B cell (primary cell): ENCODE measurements around the gene BIVM. TPM values are rescaled to one million over a fixed set of nuclear protein-coding genes. Genes with fewer than 3 reads are reported as not detected.

Experiments used
- ATAC-seq: fragments of 200-7000 bp; cut with Tn5 transposase; one replicate; pipeline ENCODE4 v1.10.0; 2021; ENCODE audit warnings: low read depth, mild to moderate bottlenecking, moderate number of reproducible peaks, moderate library complexity
- CTCF ChIA-PET: fragments of 350-600 bp; sonication (Branson Sonifier 250); formaldehyde crosslinking; loops from one replicate; lab custom pipeline; 2021; ENCODE audit warnings: antibody characterized with exemption, inconsistent platforms; lab: Charles Lee
- POLR2A ChIA-PET: fragments of 350-600 bp; sonication (Branson Sonifier 250); formaldehyde crosslinking; loops from one replicate; lab custom pipeline; 2021; ENCODE audit warnings: antibody characterized with exemption; lab: Charles Lee
- DNase-seq: peaks from one replicate; pipeline ENCODE4 v3.0.0; 2013
- H2AFZ ChIP-seq: 2 replicates; pipeline ENCODE4 v1.6.1; 2012; ENCODE audit warnings: mild to moderate bottlenecking, low read depth, low read length; ENCODE audit not compliant: insufficient read depth, poor library complexity, severe bottlenecking
- H3K27ac ChIP-seq, 2 donors: 1 replicate in 1 of 2; 2 replicates in 1 of 2; pipeline ENCODE4 v1.5.1; 2012 to 2013; ENCODE audit warnings: low read length in 2 of 2, mild to moderate bottlenecking in 2 of 2, moderate library complexity in 1 of 2
- H3K27me3 ChIP-seq, 4 experiments: fragments of 200-600 bp in 1 of 4; sonication (generic) in 1 of 4; replicated peaks in 1 of 4; 1 replicate in 2 of 4; 2 replicates in 2 of 4; pipeline versions ENCODE4 v1.6.1 to v1.7.0; 2013 to 2016; ENCODE audit warnings: low read length in 3 of 4, mild to moderate bottlenecking in 2 of 4, mixed read lengths in 1 of 4, moderate library complexity in 1 of 4; ENCODE audit not compliant: insufficient read depth in 4 of 4, control insufficient read depth in 3 of 4; ENCODE audit errors: control extremely low read depth in 1 of 4
- H3K36me3 ChIP-seq, 2 experiments: replicated peaks in 1 of 2; 1 replicate in 1 of 2; 2 replicates in 1 of 2; pipeline versions ENCODE4 v1.6.1 to v1.7.1; 2013; ENCODE audit warnings: low read length in 1 of 2; ENCODE audit not compliant: insufficient read depth in 2 of 2, control insufficient read depth in 1 of 2; ENCODE audit errors: control extremely low read depth in 1 of 2, extremely low read depth in 1 of 2
- H3K4me1 ChIP-seq, 2 donors: fragments of 200-600 bp in 1 of 2; sonication (generic) in 1 of 2; 1 replicate in 1 of 2; 2 replicates in 1 of 2; pipeline versions ENCODE4 v1.5.1 to v1.6.1; 2013 to 2017; ENCODE audit warnings: low read length in 2 of 2; ENCODE audit not compliant: control insufficient read depth in 2 of 2, insufficient read depth in 2 of 2
- H3K4me2 ChIP-seq: replicated peaks from 2 replicates; pipeline ENCODE3; 2012; ENCODE audit warnings: mild to moderate bottlenecking, low read depth, low read length; ENCODE audit not compliant: poor library complexity, severe bottlenecking
- H3K4me3 ChIP-seq, 5 experiments: fragments of 200-600 bp in 1 of 5; sonication (generic) in 1 of 5; 1 replicate in 3 of 5; 2 replicates in 2 of 5; pipeline versions ENCODE4 v1.5.1 to v1.7.0; 2011 to 2016; ENCODE audit warnings: low read length in 4 of 5, mild to moderate bottlenecking in 4 of 5, low read depth in 2 of 5, control low read depth in 1 of 5, moderate library complexity in 1 of 5; ENCODE audit not compliant: insufficient read depth in 1 of 5; ENCODE audit errors: control extremely low read depth in 1 of 5, extremely low read depth in 1 of 5
- H3K79me2 ChIP-seq: fragments of 200-600 bp; sonication (generic); one replicate; pipeline ENCODE4 v1.6.0; 2016; ENCODE audit warnings: low read length; ENCODE audit not compliant: control insufficient read depth, insufficient read depth
- H3K9ac ChIP-seq: fragments of 200-600 bp; sonication (generic); 2 replicates; pipeline ENCODE4 v1.6.1; 2017; ENCODE audit warnings: mild to moderate bottlenecking, low read length, moderate library complexity
- H3K9me3 ChIP-seq, 3 donors: one replicate each; pipeline versions ENCODE4 v1.6.1 to v1.7.1; 2013; ENCODE audit warnings: low read length in 2 of 3; ENCODE audit not compliant: control insufficient read depth in 2 of 3, insufficient read depth in 1 of 3; ENCODE audit errors: control extremely low read depth in 1 of 3
- H4K20me1 ChIP-seq: 2 replicates; pipeline ENCODE4 v1.6.0; 2012; ENCODE audit warnings: mild to moderate bottlenecking, low read length; ENCODE audit not compliant: insufficient read depth, control insufficient read depth, poor library complexity, severe bottlenecking
- H3K27ac Mint-ChIP-seq: one replicate; pipeline ENCODE4 v1.8.0; 2021; ENCODE audit warnings: mixed read lengths
- H3K27me3 Mint-ChIP-seq: one replicate; pipeline ENCODE4 v1.8.0; 2021; ENCODE audit warnings: mixed read lengths
- H3K4me1 Mint-ChIP-seq: one replicate; pipeline ENCODE4 v1.8.0; 2021; ENCODE audit warnings: mixed read lengths
- H3K4me3 Mint-ChIP-seq: one replicate; pipeline ENCODE4 v1.8.0; 2021; ENCODE audit warnings: mixed read lengths
- H3K9me3 Mint-ChIP-seq: one replicate; pipeline ENCODE4 v1.8.0; 2022; ENCODE audit warnings: mixed read lengths; ENCODE audit not compliant: insufficient read depth
- CTCF ChIP-seq: fragments of 200-600 bp; IDR thresholded peaks from one replicate; pipeline ENCODE4 v1.8.0; 2022; ENCODE audit warnings: antibody characterized with exemption, mild to moderate bottlenecking
- EZH2 ChIP-seq: IDR thresholded peaks from 2 replicates; pipeline ENCODE4 v1.6.1; 2012; ENCODE audit warnings: borderline replicate concordance, low read depth, mild to moderate bottlenecking, moderate library complexity, low read length; ENCODE audit not compliant: insufficient read depth, poor library complexity, severe bottlenecking
- WGBS: methylation state at CpG from one replicate; pipeline ENCODE4 v1.1.5; 2013; ENCODE audit warnings: missing lambda C conversion rate; ENCODE audit not compliant: insufficient coverage; 5-methylcytosine and 5-hydroxymethylcytosine counted together
- intact Hi-C: fragments of 100-400 bp; cut with micrococcal nuclease; formaldehyde crosslinking; loops from one replicate; pipeline ENCODE4 v1.10.0; 2022
- polyA plus RNA-seq: library from polyadenylated mRNA; depleted of rRNA; stranded (reverse); fragments of >200 nt; gene quantifications from 2 replicates; pipeline ENCODE4 v1.2.3, GENCODE V29; 2012
- total RNA-seq, 2 donors: library from RNA; stranded (reverse); fragments of 120-200 nt in 1 of 2; gene quantifications; 1 replicate in 1 of 2; 2 replicates in 1 of 2; pipeline versions ENCODE4 v1.2.3 to v1.2.4, GENCODE V29; 2013 to 2022

The BIVM gene
- total and polyA plus RNA-seq, 2 donors (not counting 1 experiment from before 2014, with no cell fraction given) = 1.0 to 3.6 TPM

- Histone ChIP-seq H3K4me3 (peak overlapping the region; percentile 34 to 100 (median 97)), H4K20me1 (peaks cover 29% of the 10 kb centered on the region), H3K9me3 (no peaks in the 10 kb centered on the region), H3K4me2 (peak overlapping the region; percentile 90), H3K27me3 (no peaks in the 10 kb centered on the region), H3K27ac (peak overlapping the region; percentile 96 to 97), H3K4me1 (peaks cover 21 to 25% of the 10 kb centered on the region in 2 donors), H2AFZ (peak overlapping the region; percentile 86), H3K36me3 (peaks cover 3 to 4% of the 10 kb centered on the region in 2 experiments), H3K79me2 (peaks cover 66% of the 10 kb centered on the region), H3K9ac (peak overlapping the region; percentile 99)
- ChIA-PET POLR2A (interaction anchor here (1.0 to 4.6 kb wide), 2 partner anchors 251 to 256 kb away, joined by 5 to 116 read pairs; partner anchors contain the start of gene TPP2), CTCF (interaction anchor here (1.1 to 7.0 kb wide), 6 partner anchors 47 to 265 kb away, joined by 3 to 107 read pairs (median 24); partner anchors contain the start of genes TEX30 and TPP2)
- WGBS = 75% methylated on average over 1 of the region's 12 CpGs
- H3K4me1 Mint-ChIP-seq = peaks cover 33% of the 10 kb centered on the region
- peak overlapping the region; percentile 98 for H3K27ac Mint-ChIP-seq
- intact Hi-C loops = loop anchor here (1.0 to 2.0 kb wide), 3 partner anchors 23 to 267 kb away; no protein-coding TSS in a partner anchor
- H3K27me3 Mint-ChIP-seq = no peaks in the 10 kb centered on the region
- DNase-seq (peak; percentile 58), ATAC-seq (no peak)
- TF ChIP-seq EZH2 = no peak
- peak; percentile 89 for TF ChIP-seq CTCF
- peak overlapping the region; percentile 91 for H3K4me3 Mint-ChIP-seq
- H3K9me3 Mint-ChIP-seq = no peaks in the 10 kb centered on the region
Observed at GRCh38 chr13:102847272-102848234, 48.6 kb downstream of the BIVM start.
